DMS153 (cell line): ENCODE measurements around the gene TRIM29.

Source experiments
- DNase-seq: peaks from one replicate; lab custom pipeline; 2025; lab: John Stamatoyannopoulos, UW

Gene TRIM29

DNA sequence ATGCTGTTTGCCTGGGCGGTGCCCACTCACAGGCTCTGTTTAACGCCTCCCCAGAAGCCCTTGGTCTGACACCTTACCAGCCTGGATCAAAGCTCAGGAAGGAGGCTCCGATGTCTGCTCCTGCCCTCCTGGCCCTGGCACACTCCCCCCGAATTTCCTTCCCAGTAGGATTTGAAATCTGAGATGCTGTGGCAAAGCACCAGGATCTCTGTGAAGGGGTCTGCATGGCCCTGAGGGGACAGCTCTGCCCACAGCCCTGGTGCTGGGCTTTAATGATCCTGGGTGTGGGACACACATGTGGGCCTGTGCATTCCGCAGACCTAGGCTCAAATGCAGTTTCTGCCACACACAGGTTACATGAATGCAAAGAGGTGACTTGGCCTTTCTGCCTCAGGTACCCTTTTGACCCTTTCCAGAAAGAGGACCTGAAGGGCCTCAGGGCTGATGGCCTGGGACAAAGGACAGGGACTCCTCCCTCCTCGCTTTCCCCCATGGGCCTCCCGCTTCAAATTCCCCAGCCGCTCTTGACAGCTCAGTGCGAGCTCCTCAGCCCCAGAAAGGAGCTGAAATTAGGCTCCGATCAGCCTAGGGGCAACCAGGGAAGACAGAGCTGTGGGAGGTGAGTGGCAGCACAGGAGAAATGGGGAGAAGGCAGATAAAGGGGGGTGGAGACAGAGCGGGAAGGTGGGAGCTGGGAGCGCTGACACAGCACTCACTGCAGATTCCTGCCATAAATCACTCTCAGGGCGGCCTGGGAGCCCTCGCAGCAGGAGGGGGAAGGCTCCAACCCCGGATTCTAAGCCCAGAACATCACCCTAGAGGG is 41.3 kb downstream of the TRIM29 start:
- DNase-seq, result no peak

DNA sequence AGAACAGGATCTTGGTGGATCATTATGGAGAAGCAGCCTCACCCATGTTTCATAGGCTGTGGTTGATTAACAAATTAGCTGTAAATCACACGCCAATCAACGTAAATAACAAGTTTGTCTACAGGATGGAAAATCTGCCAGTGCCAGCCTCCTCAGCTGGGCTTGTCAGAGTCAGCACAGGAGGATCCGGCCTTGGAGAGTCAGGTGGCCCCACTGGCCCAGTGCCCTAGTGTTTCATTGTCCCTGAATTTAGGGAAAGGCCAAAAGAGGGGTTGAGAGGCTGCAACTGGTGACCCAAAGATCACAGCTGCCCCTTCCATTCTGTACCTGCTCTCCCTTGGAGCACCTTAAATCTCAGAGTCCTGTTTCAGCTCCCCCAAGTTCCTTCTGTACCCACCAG is 42.4 kb downstream of the TRIM29 start:
- no peak for DNase-seq

DNA sequence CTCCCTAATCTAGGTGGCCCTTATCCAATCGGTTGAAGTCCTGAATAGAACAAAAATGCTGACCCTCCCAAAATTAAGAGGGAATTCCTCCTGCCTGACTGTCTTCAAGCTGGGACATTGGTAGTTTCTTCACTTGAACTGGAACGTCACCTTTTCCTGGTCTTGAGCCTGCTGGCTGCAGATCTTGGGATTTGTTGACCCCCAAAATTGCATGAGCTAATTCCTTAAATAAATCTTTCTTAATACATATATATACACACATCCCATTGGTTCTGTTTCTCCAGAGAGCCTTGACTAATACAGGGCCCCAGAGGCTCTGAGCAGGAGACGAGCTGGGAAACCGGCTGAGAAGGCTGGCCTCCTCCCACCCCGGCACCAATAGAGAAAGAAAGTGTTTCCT is 46.2 kb downstream of the TRIM29 start:
- no peak for DNase-seq

DNA sequence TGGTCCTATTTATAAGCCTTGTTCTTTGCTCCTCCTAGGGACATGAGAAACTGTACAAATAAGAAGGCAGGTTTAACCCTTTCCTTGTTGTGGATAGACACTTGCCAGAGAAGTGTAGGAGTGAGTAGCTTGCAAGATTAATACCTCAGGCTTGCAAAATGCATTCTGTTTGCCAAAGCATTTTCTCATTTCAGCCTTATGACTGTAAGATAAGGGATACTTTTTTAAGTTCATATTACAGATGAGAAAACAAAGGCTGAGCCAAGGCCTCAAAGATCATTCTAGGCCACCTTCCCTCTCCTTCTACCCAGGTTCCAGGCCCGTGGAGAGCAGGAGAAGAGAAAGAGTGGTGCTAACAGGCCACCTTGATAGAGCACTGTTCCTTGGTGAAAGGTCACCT is 46.8 kb downstream of the TRIM29 start:
- DNase-seq, result no peak

DNA sequence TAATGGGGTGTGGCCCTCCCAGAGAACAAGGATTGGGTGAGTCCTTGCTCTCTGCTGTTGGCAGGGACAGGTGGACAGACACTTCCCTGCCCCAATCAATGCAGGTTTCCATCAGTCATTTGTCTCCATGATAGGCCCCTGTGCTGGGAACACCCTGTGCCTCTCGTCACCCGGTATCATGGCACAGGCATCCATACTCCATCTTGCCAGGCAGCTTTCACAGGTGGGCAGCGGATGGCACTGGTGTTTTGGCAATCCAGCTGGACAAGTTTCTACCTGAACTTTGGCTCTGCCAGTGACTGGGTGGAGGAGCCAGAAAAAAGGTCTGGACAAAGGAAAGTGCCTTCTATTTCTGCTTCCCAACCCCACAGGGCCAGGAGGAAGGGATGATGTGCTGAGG is 47.5 kb downstream of the TRIM29 start:
- DNase-seq, result no peak

DNA sequence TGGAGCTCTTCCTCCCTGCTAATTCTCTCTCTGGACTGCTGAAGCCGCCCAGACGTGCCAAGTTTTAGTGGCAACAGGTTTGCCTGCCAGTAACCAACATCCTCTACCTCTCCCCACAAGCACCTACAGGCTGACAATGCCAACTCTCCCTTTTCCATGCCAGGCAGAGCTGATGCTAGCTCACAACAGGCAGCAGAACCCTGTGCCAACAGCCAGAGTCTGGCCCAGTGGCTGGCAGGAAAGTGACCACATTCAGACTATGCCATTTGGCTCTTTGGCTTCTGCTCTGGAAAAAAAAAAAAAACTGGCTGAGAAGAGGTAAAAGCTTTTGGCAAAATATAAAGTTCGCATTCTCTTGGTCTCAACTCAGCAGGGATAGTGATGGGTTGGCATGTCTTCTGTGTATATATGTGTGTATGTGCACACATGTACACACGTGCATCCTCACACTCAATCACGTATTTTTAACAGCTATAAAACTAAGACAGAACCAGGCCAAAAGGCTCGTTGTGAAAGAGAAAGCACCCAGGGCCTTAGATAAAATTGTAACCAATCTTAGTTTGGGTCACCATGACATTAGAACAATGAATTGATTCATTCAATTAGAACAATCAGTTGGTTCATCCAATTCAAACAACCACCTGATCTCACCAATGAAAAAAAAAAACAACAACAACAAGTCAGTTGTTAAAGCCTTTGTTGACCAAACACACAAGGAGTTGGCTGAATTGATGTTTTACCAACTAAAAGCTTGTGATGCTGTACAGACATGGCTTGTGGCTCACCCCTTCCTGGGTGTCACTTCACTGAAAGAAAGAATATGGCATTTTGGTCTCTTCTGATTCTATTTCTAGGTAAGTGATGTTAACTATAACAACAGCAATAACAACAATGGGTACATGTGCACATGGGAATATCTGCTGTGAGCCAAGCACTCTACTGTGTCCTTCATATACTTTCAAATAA is 48.6 kb downstream of the TRIM29 start:
- no peak for DNase-seq

DNA sequence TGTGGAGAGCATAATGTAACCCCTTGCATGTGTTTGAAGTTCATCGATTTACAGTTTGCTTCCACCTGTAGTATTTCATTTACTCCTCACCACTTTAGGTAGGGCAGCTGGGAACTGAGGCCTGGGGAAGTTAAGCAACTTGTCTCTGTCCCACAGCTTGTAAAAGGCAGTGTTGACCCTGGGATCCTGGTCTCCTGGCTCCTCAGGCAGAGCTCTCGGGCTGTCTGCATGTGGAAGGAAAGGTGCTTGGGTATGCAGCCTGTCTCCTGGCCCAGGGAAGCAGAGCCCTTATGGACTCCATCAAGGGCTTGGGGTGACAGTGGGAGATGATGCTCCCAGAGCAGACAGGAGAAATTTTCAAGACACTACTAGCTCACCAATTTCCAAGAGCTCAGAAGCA is 49.9 kb downstream of the TRIM29 start:
- no peak for DNase-seq

DNA sequence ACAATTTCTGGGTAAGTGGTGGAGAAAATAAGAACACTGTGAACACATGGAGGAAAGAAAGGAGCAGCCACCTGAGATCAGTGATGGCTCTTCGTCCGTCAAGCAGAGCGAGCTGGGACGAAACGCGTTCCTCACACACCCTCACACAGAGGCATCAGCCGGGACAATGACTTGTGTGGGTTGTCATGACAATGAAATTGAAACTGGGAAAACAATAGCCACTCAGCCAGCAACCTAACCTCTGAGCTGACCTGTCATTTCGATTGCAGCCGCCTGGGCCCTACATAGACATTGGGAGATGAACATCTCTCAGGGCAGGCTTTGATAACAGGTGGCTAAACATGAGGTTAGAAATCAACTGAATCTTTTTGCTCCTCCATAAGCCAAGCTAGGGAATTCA is 51.3 kb downstream of the TRIM29 start:
- DNase-seq, result no peak

DNA sequence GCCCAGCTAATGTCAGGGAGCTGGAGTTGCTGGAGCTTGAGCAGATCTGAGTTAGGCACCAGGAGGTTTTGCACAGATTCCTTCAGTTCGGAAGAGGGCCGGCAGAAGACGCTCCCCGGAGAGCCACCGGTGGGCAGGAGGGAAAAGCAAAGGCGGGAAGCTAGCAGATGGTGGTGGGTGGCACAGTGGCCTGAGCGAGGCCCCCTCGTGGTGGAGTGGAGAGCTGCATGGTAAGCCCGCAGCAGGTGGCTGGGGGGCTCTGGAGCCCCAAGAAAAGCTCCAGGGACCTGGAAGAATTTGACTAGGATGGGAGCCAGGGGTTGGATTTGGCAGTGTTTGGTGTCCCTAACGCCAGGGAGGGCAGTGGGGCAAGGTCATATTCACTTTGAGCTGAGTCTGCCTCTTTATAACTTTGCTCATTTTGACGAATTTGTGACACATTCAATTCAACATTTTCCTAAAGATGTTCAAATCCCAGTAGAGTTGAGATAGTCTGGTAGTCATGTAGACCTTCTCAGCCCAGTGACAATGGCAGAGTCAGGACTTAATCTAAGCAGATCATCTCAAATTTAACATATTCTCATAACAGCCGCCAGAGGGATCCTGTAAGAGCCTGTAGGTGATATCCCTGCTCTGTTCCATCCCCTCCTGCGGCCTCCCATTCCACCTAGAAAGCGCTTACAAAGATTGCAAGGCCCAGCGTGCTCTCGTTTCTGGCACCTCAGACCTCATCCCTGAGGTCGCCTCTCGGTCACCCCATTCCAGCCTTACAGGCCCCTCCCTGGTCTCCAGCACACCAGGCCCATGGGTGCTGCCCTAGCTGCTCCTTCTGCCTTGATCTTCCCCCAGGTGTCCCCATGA is 57.9 kb downstream of the TRIM29 start:
- no peak for DNase-seq

DNA sequence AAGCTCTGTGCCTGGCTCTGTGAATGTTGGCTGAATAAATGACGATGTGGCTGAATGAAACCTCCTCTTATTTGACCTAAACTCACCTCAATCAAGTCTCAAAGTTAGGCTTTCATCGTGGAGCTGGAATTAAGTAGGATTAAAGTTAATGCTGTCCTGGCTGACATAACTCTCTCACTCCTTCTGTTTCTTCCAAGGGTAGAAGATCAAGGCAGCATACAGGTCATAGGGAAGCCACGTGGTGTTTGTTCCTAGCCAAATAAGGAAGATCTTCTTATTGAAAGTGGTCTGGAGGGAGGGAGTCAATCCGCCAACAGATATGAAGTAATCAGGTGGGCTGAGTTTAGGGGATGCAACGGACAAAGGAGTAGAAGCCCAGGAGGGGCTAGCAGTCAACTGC is 59.5 kb downstream of the TRIM29 start:
- DNase-seq, result no peak

DNA sequence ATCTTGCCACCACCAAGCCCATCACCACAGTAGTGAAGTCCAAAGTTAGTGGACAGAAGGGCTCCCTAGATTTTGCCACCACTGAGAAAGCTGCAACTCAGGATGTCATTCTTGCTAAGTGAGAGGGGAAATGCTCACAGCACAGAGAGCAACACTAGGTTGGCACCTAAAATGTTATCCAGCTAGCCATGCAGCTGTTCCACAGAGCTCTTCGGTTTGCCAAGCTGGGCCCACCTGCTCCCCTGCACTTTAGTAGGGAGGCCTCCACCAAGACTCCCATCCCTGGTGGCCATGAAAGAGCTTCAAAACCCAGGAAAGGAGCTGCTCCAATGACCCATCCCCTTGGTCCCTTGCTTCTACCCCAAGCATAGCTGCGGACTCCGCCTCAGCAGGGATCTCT is 63.8 kb downstream of the TRIM29 start:
- no peak for DNase-seq

DNA sequence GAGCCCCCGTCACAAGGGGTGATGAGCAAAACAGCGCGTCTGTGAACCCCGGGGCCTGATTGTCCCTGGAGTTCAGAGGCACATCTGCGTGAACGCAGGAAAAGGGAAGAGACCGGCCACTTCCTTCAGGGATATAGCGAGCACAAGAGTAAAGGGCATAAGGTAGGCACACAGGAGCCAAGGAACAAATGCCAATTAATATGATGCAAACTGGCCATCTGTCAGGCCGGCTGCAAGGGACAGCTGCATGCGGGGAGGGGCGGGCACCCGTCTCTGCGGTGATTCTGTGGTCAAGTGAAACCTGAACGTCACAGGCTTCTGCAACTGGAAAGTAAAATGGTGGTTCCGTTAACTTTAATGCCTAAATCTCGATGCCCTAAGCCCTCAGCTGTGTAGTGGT is 64.7 kb downstream of the TRIM29 start:
- DNase-seq, result no peak

DNA sequence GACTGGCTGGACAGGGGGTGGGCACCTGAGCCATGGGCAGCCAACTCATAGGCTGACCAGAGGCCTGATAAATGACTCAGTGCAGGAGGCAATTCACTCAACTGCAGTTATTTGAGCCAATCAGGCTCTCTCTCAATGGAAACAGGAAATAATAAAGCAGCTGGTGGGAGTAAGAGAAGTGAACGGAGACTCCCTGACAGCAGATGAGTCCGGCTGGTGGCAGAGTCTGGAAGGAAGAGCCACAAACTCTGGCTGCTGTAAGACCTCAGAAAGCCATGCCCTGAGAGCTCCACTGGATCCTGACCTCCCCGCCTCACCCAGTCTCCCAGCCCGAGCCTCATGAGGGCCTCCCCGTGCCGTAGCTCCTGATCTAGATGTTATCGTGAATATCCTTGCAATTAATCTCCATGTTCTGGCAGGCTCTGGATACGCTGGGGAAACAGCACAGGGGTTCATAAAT is 69.8 kb downstream of the TRIM29 start:
- peak; percentile 62 for DNase-seq

DNA sequence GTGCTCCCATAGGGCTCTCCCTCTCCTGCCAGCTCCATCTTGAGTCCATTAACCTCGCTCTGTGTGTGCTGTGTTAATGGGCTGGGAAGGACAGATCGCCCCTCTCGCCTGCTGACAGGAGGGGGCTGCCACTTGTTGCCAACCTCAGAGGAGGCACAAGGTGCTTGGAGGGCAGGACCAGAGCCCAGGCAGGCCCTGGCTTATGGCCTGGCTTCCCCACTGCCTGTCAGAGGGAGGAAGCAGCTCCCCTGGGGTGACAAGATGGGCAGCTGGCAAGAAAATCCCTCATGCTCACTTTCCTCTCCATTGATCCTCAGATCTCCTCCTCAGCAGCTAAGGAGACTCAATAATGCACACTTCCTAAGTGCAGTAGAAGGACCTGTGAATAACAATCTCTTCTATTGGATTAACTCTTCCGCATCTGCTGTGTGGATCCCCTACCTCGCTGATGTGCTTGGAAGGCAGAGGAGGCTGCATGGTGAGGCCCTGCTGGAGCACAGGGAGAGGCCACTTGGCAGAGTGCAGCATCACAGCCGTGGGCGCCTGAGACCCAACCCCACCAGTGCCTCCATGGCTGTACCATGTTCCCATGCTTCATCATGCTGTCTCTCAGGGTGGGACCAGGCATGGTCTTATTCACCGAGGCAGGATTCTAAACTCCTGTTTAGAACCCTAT is 70.3 kb downstream of the TRIM29 start:
- DNase-seq, result no peak

DNA sequence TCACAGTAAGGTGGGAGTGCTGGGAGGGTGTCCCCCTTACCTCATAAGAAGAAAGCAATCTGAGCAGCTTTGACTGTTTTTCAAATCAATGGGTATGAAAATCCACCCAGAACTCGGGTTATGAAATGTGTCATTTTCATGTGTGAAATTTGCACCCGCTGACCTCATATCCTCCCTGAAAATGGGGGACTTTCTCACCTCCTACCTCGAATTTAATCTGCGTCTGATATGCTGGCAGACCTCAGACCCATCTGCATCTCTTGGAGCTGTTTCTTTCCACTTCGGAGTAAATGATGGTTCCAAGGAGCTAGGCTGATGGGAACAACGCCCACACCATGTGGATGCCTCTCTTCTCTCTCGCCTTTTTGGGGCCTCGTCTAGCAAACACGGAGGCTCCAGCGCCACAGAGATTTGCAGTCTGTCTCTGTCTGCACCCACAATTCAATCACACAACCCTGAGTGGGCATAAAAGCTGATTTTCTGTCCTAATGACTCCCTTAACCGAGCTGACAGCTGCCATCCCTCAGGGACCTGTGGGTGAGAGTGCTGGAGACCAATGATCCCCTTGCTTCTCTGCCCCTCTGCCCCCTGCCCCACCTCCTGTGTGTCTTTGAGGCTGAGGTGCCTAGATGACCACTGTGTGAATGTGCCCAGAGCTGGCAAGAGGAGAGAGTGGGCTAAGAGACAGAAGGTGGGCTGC is 71.0 kb downstream of the TRIM29 start:
- DNase-seq, result no peak

DNA sequence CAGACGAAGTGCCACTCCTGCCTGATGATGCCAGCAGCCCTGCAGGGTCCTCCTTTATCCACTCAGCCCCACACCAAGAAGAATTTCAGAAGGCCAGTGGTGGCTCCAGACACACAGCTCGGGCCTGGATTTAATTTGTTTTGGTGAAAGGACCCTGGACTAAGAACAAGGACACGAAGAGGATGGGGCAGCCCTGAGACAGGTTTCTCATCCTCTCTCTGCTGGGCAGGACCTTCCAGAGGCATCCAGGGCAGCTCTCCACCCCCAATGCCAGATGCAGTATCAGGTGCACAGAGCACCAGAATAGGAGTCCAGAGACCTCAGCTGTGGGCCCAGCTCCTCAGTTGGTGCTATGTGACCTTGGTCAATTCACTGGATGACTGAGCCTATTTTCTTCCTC is 72.0 kb downstream of the TRIM29 start:
- no peak for DNase-seq

DNA sequence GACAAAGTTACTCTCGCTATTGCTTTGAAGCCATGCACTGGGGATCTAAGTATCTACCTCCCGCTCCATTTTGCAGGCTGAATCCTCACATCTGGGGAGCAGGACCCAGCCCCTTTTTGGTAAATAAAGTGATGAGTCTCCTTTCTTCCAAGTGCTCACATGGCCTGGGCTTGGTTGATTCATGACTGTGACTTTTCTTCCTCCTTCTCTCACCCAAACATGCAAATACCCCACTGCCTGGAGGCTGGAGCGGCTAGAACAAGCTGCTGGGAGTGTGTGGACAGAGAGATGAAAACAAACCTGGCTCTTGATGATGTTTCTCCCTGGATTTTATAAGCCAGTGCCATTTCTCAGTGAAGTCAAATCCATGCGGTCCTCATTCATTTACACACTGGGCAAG is 72.7 kb downstream of the TRIM29 start:
- DNase-seq, result no peak

DNA sequence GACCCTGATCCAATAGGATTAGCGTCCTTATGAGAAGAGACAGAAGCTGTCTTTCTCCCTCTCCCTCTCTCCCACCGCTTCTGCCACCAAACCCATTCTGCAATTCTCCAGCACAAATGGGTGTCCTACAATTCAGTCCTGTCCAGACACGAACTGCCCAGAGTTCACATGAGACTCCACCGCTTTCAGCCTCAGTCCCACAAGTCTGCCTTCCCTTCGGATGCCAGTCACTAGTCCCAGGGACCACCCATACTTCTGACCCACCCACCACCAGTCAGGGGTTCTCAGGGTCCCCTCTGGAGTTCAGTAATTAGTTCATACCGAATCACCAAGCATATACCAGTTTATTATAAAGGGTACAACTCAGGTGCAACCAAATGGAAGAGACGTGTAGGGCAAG is 73.6 kb downstream of the TRIM29 start:
- DNase-seq, result no peak

DNA sequence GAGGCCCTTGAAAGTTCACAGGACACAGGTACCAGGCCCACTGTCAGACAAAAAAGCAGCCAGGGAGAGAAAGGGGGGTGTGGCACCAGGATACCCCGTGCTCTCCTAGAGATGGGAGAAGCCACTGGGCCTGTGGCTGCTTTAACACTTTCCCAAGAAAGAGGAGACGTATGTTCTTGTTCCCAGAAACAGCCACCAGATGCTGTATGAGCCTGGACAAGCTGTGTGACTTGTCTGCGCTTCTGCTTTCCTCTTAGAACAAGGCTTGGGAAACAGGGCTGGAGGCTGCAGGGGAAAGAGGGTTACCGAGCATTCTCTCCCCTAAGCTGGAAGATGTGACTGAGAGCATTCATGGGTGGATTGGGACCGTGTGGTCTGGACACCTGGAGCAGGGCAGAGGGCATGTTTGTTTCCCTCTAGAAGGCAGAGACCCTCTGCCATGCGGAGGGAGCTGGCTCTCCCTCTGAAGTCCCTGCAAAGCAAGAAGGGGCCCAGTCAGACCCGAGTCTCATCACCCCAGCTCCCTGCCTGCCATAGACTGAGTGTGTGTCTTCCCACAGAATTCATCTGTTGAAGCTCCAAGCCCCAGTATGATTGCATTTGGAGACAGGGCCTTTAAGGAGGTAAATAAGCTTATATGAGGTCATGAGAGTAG is 74.1 kb downstream of the TRIM29 start:
- DNase-seq, result no peak

DNA sequence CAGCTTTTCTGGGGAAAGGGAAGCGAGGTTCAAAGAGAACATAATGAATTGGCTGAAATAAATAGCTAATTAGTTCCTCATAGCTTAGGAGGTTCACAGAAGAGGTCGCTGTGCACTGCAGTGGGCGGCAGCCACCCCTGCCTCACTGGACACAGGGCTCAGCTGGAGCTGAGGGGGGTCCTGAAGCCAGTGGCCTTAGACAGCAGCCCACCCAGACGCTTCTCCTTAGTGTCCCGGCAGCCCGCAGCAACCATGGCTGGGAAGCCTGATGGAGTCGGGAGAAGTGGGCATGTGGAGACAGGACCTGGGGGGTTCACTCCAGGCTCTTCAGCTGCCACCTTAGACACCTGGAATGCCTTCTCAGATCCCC is 75.4 kb downstream of the TRIM29 start:
- DNase-seq, result no peak
